Measurements from ENCODE around the gene FOXP4. TPM values are rescaled to one million over a fixed set of nuclear protein-coding genes. Genes with fewer than 3 reads are reported as not detected.

The FOXP4 gene
- total RNA-seq, 1 donor, result 3.3 TPM

DNA sequence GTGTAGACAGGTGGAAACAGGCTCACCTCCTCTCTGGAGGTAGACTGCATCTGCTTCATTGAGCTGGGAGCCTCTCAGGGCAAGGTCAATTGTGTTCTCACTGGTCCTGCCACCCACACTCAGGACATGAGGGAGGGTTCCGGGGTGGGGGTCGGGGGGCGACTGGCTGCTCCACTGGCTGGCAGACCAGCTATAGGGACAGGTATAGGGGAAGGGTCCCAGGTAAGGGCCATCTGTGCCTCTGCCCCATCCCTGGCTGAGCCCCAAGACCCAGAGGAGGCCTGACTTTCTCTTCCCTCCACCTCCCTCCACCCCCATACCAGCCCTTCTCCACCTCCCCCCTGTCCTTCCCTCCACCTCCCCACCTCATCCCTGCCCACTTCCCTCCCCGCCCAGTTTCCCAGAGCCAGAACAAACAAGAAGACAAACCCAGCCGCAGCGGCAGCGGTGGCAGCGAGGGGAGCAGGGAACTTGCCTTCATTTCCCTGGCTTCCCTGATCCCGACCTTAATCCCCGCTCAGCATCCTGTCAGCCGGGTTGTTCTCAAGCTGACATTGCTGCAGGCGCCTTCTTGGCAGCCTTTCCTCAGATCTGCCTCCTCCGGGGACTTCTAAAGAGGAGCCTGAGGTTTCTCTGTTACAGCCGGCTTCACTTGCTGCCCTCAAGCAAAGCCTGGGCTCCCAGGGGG is 18.3 kb upstream of the FOXP4 start:
- no peak overlapping the region for H3K27ac ChIP-seq (ENCODE audit: low read depth, low read length)
- no peaks in the 10 kb centered on the region for H3K36me3 ChIP-seq (ENCODE audit: insufficient read depth, low read length)
- peak; percentile 90 for DNase-seq (ENCODE audit: insufficient read length, low spot score, missing footprints)
- peaks cover 28% of the 10 kb centered on the region for H3K27me3 ChIP-seq (ENCODE audit: insufficient read depth, low read length)
- H3K9me3 ChIP-seq (ENCODE audit: low read depth, low read length), result no peaks in the 10 kb centered on the region
- H3K4me3 ChIP-seq (ENCODE audit: insufficient read depth, low read length), result peak overlapping the region; percentile 37
- peak overlapping the region; percentile 67 for H3K4me2 ChIP-seq (ENCODE audit: insufficient read depth, low read length)
- H4K20me1 ChIP-seq (ENCODE audit: insufficient read depth, low read length), result no peaks in the 10 kb centered on the region
- TF ChIP-seq, protein P1, sequence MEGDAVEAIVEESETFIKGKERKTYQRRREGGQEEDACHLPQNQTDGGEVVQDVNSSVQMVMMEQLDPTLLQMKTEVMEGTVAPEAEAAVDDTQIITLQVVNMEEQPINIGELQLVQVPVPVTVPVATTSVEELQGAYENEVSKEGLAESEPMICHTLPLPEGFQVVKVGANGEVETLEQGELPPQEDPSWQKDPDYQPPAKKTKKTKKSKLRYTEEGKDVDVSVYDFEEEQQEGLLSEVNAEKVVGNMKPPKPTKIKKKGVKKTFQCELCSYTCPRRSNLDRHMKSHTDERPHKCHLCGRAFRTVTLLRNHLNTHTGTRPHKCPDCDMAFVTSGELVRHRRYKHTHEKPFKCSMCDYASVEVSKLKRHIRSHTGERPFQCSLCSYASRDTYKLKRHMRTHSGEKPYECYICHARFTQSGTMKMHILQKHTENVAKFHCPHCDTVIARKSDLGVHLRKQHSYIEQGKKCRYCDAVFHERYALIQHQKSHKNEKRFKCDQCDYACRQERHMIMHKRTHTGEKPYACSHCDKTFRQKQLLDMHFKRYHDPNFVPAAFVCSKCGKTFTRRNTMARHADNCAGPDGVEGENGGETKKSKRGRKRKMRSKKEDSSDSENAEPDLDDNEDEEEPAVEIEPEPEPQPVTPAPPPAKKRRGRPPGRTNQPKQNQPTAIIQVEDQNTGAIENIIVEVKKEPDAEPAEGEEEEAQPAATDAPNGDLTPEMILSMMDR (IDR thresholded peaks at IDR 0.05; ENCODE audit: extremely low read depth, low read depth, low read length), result no peak
- peak overlapping the region; percentile 70 for H2AFZ ChIP-seq (ENCODE audit: low read length)
- H3K4me1 ChIP-seq (ENCODE audit: insufficient read depth, low read length), result peaks cover 11% of the 10 kb centered on the region
- no peaks in the 10 kb centered on the region for H3K79me2 ChIP-seq (ENCODE audit: insufficient read depth, low read length)

- Histone ChIP-seq H2AFZ (ENCODE audit: low read length) (no peak overlapping the region), H3K27ac (ENCODE audit: low read depth, low read length) (no peak overlapping the region), H3K27me3 (ENCODE audit: insufficient read depth, low read length) (peaks cover 22% of the 10 kb centered on the region), H3K4me1 (ENCODE audit: insufficient read depth, low read length) (peaks cover 11% of the 10 kb centered on the region), H3K36me3 (ENCODE audit: insufficient read depth, low read length) (no peaks in the 10 kb centered on the region), H3K79me2 (ENCODE audit: insufficient read depth, low read length) (no peaks in the 10 kb centered on the region), H3K4me3 (ENCODE audit: insufficient read depth, low read length) (peak overlapping the region; percentile 37), H3K9me3 (ENCODE audit: low read depth, low read length) (no peaks in the 10 kb centered on the region), H4K20me1 (ENCODE audit: insufficient read depth, low read length) (no peaks in the 10 kb centered on the region), H3K4me2 (ENCODE audit: insufficient read depth, low read length) (no peak overlapping the region)
- no peak for DNase-seq (ENCODE audit: insufficient read length, low spot score, missing footprints)
- TF ChIP-seq, protein P1 (IDR thresholded peaks at IDR 0.05; ENCODE audit: extremely low read depth, low read depth, low read length), result no peak
These were observed 17.7 kb upstream of the FOXP4 start for GRCh38 chr6:41528409-41528963.

GRCh38 chr6:41529049-41529448 is 17.1 kb upstream of the FOXP4 start:
- TF ChIP-seq, protein P1 (IDR thresholded peaks at IDR 0.05; ENCODE audit: extremely low read depth, low read depth, low read length), result no peak
- H3K4me2 ChIP-seq (ENCODE audit: insufficient read depth, low read length), result no peak overlapping the region
- H2AFZ ChIP-seq (ENCODE audit: low read length), result no peak overlapping the region
- H3K36me3 ChIP-seq (ENCODE audit: insufficient read depth, low read length), result no peaks in the 10 kb centered on the region
- no peak overlapping the region for H3K4me3 ChIP-seq (ENCODE audit: insufficient read depth, low read length)
- H3K27me3 ChIP-seq (ENCODE audit: insufficient read depth, low read length), result peaks cover 17% of the 10 kb centered on the region
- peaks cover 11% of the 10 kb centered on the region for H3K4me1 ChIP-seq (ENCODE audit: insufficient read depth, low read length)
- H4K20me1 ChIP-seq (ENCODE audit: insufficient read depth, low read length), result no peaks in the 10 kb centered on the region
- no peaks in the 10 kb centered on the region for H3K9me3 ChIP-seq (ENCODE audit: low read depth, low read length)
- H3K27ac ChIP-seq (ENCODE audit: low read depth, low read length), result no peak overlapping the region
- H3K79me2 ChIP-seq (ENCODE audit: insufficient read depth, low read length), result no peaks in the 10 kb centered on the region
- no peak for DNase-seq (ENCODE audit: insufficient read length, low spot score, missing footprints)

DNA sequence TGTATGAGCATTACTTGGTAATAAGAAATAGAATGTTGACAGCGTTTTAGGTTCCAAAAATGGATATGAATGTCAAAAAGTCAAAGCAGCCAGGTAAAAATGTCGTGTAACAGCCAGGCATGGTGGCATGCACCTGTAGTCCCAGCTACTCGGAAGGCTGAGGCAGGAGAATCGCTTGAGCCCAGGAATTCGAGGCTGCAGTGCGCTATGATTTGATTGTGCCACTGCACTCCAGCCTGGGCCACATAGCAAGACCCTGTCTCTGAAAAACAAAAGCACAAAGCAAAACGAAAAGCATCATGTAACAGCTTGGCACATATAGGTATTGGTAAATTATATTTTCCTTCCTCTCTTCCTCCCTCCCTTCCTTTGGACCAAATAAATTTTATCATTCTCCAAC is 16.2 kb upstream of the FOXP4 start:
- no peak overlapping the region for H3K27ac ChIP-seq (ENCODE audit: low read depth, low read length)
- no peak overlapping the region for H3K4me3 ChIP-seq (ENCODE audit: insufficient read depth, low read length)
- H3K27me3 ChIP-seq (ENCODE audit: insufficient read depth, low read length), result peaks cover 13% of the 10 kb centered on the region
- no peaks in the 10 kb centered on the region for H3K79me2 ChIP-seq (ENCODE audit: insufficient read depth, low read length)
- no peaks in the 10 kb centered on the region for H4K20me1 ChIP-seq (ENCODE audit: insufficient read depth, low read length)
- no peak for DNase-seq (ENCODE audit: insufficient read length, low spot score, missing footprints)
- H3K4me2 ChIP-seq (ENCODE audit: insufficient read depth, low read length), result no peak overlapping the region
- H3K9me3 ChIP-seq (ENCODE audit: low read depth, low read length), result no peaks in the 10 kb centered on the region
- no peaks in the 10 kb centered on the region for H3K36me3 ChIP-seq (ENCODE audit: insufficient read depth, low read length)
- TF ChIP-seq, protein P1 (IDR thresholded peaks at IDR 0.05; ENCODE audit: extremely low read depth, low read depth, low read length), result no peak
- H3K4me1 ChIP-seq (ENCODE audit: insufficient read depth, low read length), result peaks cover 11% of the 10 kb centered on the region
- H2AFZ ChIP-seq (ENCODE audit: low read length), result no peak overlapping the region
